ENCODE data around the gene ATP5F1D. TPM values are rescaled to one million over a fixed set of nuclear protein-coding genes. Genes with fewer than 3 reads are reported as not detected.

The ATP5F1D gene
- total and polyA plus RNA-seq, 2 experiments from 2014 or later: 139 to 396 TPM

- Histone ChIP-seq H3K9me2 (ENCODE audit: insufficient read depth) (no peaks in the 10 kb centered on the region), H3K27ac (ENCODE audit: low read depth) (peak overlapping the region; percentile 98), H3K4me1 (ENCODE audit: insufficient read depth) (peaks cover 47% of the 10 kb centered on the region), H4K20me1 (replicated peaks; ENCODE audit: insufficient read depth) (peaks cover 37% of the 10 kb centered on the region), H3K4me3 (peak overlapping the region; percentile 94), H3K36me3 (ENCODE audit: insufficient read depth) (peaks cover 31% of the 10 kb centered on the region), H3K79me2 (replicated peaks; ENCODE audit: insufficient read depth) (peaks cover 44% of the 10 kb centered on the region), H3K27me3 (ENCODE audit: insufficient read depth) (peaks cover 10% of the 10 kb centered on the region; the same call in 1 of the 2 replicates), H3F3A (replicated peaks; ENCODE audit: low read depth) (peaks cover 60% of the 10 kb centered on the region), H3K4me2 (peak overlapping the region; percentile 100), H2AFZ (no peak overlapping the region)
- peaks cover 51% of the 10 kb centered on the region for H3K36me3 Mint-ChIP-seq (ENCODE audit: low read depth)
- H3K9me3 Mint-ChIP-seq: peaks cover 2% of the 10 kb centered on the region; the same call in 2 of the 3 replicates
- peaks cover 65% of the 10 kb centered on the region for H3K4me1 Mint-ChIP-seq
- ATAC-seq (peak; percentile 0), DNase-seq (ENCODE audit: low spot score) (peak; percentile 81)
- peak overlapping the region; percentile 98 for H3K27ac Mint-ChIP-seq
- peak overlapping the region; percentile 89 for H3K4me3 Mint-ChIP-seq
- H3K27me3 Mint-ChIP-seq (ENCODE audit: insufficient read depth, low read depth, poor library complexity): peaks cover 59% of the 10 kb centered on the region
- TF ChIP-seq NANOG (IDR thresholded peaks at IDR 0.05; ENCODE audit: borderline replicate concordance) (no peak), POLR2AphosphoS5 (IDR thresholded peaks at IDR 0.05; ENCODE audit: low read depth) (peak; percentile 50)
Measured at GRCh38 chr19:1269478-1270212, 28.1 kb downstream of the ATP5F1D start.

DNA sequence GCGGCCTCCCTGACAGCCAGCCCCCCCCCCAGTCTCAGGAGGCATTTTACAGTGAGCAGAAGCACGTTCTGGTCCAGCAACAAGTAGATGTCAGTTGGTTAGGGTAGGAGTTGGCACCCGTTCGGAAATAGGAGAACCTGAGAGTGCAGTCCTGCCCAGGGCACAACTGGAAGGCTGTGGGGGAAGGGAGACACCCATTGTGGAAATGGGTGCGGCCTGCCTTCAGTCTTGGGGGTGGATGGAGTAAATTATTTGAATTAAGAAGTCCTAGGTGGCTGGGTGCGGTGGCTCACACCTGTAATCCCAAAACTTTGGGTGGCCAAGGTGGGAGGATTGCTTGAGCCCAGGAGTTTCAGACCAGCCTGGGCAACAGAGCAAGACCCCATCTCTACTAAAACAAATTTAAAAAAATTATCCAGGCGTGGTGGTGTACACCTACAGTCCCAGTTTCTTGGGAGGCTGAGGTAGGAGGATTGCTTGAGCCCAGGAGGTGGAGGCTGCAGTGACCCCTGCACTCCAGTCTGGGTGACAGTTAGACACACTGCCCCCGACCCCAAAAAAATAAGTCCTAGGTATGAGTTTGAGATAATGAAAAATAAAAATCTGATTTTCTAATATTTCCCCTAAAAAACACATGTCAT is 28.8 kb downstream of the ATP5F1D start:
- TF ChIP-seq POLR2AphosphoS5 (IDR thresholded peaks at IDR 0.05; ENCODE audit: low read depth): 0 out of 2 replicates have a peak, but pooled peaks have one; percentile 6
- TF ChIP-seq ZNF114 (CRISPR knock-in tag; IDR thresholded peaks at IDR 0.05): no peak
- peaks cover 41% of the 10 kb centered on the region for H3K4me1 ChIP-seq (ENCODE audit: insufficient read depth)
- H3K9me3 Mint-ChIP-seq: peaks cover 2% of the 10 kb centered on the region; the same call in 2 of the 3 replicates
- peak overlapping the region; percentile 98 for H3K27ac Mint-ChIP-seq
- H3K27me3 Mint-ChIP-seq (ENCODE audit: insufficient read depth, low read depth, poor library complexity): peaks cover 55% of the 10 kb centered on the region
- DNase-seq (ENCODE audit: low spot score) (no peak), ATAC-seq (no peak)
- peak overlapping the region; percentile 100 for H3K4me2 ChIP-seq
- H3K27me3 ChIP-seq (ENCODE audit: insufficient read depth): peaks cover 10% of the 10 kb centered on the region; the same call in 1 of the 2 replicates
- peaks cover 31% of the 10 kb centered on the region for H3K36me3 ChIP-seq (ENCODE audit: insufficient read depth)
- H2AFZ ChIP-seq: no peak overlapping the region
- peaks cover 59% of the 10 kb centered on the region for H3F3A ChIP-seq (replicated peaks; ENCODE audit: low read depth)
- peaks cover 51% of the 10 kb centered on the region for H3K36me3 Mint-ChIP-seq (ENCODE audit: low read depth)
- no peaks in the 10 kb centered on the region for H3K9me2 ChIP-seq (ENCODE audit: insufficient read depth)
- peaks cover 59% of the 10 kb centered on the region for H3K4me1 Mint-ChIP-seq
- peak overlapping the region; percentile 98 for H3K27ac ChIP-seq (ENCODE audit: low read depth)
- H3K79me2 ChIP-seq (replicated peaks; ENCODE audit: insufficient read depth): peaks cover 44% of the 10 kb centered on the region
- peak overlapping the region; percentile 89 for H3K4me3 Mint-ChIP-seq
- H4K20me1 ChIP-seq (replicated peaks; ENCODE audit: insufficient read depth): peaks cover 37% of the 10 kb centered on the region
- H3K4me3 ChIP-seq: peak overlapping the region; percentile 94

- no peaks in the 10 kb centered on the region for H3K9me2 ChIP-seq (ENCODE audit: insufficient read depth)
- peaks cover 59% of the 10 kb centered on the region for H3F3A ChIP-seq (replicated peaks; ENCODE audit: low read depth)
- Mint-ChIP-seq H3K4me3 (peak overlapping the region; percentile 89), H3K4me1 (peaks cover 55% of the 10 kb centered on the region), H3K27ac (peak overlapping the region; percentile 98), H3K9me3 (peaks cover 2% of the 10 kb centered on the region; the same call in 2 of the 3 replicates), H3K36me3 (ENCODE audit: low read depth) (peaks cover 51% of the 10 kb centered on the region), H3K27me3 (ENCODE audit: insufficient read depth, low read depth, poor library complexity) (peaks cover 54% of the 10 kb centered on the region)
- H3K4me3 ChIP-seq: peak overlapping the region; percentile 94
- H3K4me2 ChIP-seq: peak overlapping the region; percentile 100; the same call in 1 of the 2 replicates
- H3K27ac ChIP-seq (ENCODE audit: low read depth): peak overlapping the region; percentile 98
- H4K20me1 ChIP-seq (replicated peaks; ENCODE audit: insufficient read depth): peaks cover 37% of the 10 kb centered on the region
- H3K79me2 ChIP-seq (replicated peaks; ENCODE audit: insufficient read depth): peaks cover 44% of the 10 kb centered on the region
- H3K4me1 ChIP-seq (ENCODE audit: insufficient read depth): peaks cover 40% of the 10 kb centered on the region
- H3K36me3 ChIP-seq (ENCODE audit: insufficient read depth): peaks cover 31% of the 10 kb centered on the region
- no peak overlapping the region for H2AFZ ChIP-seq
- ATAC-seq (no peak), DNase-seq (ENCODE audit: low spot score) (no peak)
- H3K27me3 ChIP-seq (ENCODE audit: insufficient read depth): peaks cover 10% of the 10 kb centered on the region; the same call in 1 of the 2 replicates
- TF ChIP-seq EZH2 (IDR thresholded peaks at IDR 0.05; ENCODE audit: low read depth, unreplicated experiment) (no peak), ETS1 (IDR thresholded peaks at IDR 0.05) (no peak), STAT1 (IDR thresholded peaks at IDR 0.05; ENCODE audit: unreplicated experiment) (no peak)
Measured at GRCh38 chr19:1270854-1271527, 29.4 kb downstream of the ATP5F1D start.

All from GM23338 (cell line).